BLaER1 treated with 17β-estradiol and CSF1 and Interleukin-3, amounts not matched to agents 10 nM and 100 nM (cell line): ENCODE results near the gene DMD.
"Not testable (repeated sequence)": the region's sequence is repeated elsewhere in the genome, so short reads cannot be mapped to it uniquely, and the experiment has no call there.

Experiments used
- H3K27ac ChIP-seq, 11 experiments: shearing (Covaris generic); formaldehyde crosslinking; 2 replicates each; pipeline ENCODE4 v1.8.1; 2022
- H3K27me3 ChIP-seq, 11 experiments: shearing (Covaris generic); formaldehyde crosslinking; 2 replicates each; pipeline ENCODE4 v1.8.1; 2022
- H3K36me3 ChIP-seq, 11 experiments: shearing (Covaris generic); formaldehyde crosslinking; 2 replicates each; pipeline ENCODE4 v1.8.1; 2022
- H3K4me1 ChIP-seq, 10 experiments: shearing (Covaris generic); formaldehyde crosslinking; 2 replicates each; pipeline ENCODE4 v1.8.1; 2022
- H3K4me2 ChIP-seq, 11 experiments: shearing (Covaris generic); formaldehyde crosslinking; 2 replicates each; pipeline ENCODE4 v1.8.1; 2022
- H3K4me3 ChIP-seq, 10 experiments: shearing (Covaris generic); formaldehyde crosslinking; 2 replicates each; pipeline ENCODE4 v1.8.1; 2022
- H3K9ac ChIP-seq, 11 experiments: shearing (Covaris generic); formaldehyde crosslinking; 2 replicates each; pipeline ENCODE4 v1.8.1; 2022
- H3K9me3 ChIP-seq, 11 experiments: shearing (Covaris generic); formaldehyde crosslinking; replicated peaks in 1 of 11; 2 replicates each; pipeline ENCODE4 v1.8.1; 2022
- H4K20me1 ChIP-seq, 11 experiments: shearing (Covaris generic); formaldehyde crosslinking; 2 replicates each; pipeline ENCODE4 v1.8.1; 2022
- Cebpa-rat ChIP-seq, 11 experiments: shearing (Covaris generic); IDR thresholded peaks; 2 replicates each; pipeline ENCODE4 v1.8.1; 2022

DMD gene

DNA sequence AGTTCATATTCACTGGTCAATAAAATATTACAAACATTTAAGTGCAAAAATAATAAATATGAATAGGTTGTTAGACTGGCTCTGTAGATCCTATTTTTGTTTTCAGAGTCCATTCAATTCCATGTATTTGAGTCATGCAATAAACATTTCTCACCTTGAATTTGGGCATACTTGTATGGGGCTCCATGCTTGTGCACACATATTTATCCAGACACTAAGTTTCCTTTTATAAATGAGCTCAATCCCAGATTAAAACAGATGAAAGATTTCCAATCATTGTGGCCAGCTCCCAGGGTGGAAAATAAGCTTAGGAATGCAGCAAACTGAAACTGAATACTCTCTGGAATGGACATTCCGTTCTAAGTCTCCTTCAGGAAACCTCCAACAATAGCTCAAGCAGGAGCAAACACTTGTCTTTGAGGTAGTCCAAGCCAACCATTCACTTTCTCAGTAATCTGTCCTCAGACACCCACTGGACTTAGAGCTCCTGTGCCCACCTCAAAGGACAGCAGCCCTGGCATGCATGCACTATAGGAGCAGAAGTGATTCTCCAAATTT is 16.4 kb downstream of the DMD start:
- Histone ChIP-seq H3K9ac (no peak overlapping the region), H3K4me3 (no peak overlapping the region), H3K27me3 (peaks cover 61 to 91% (median 85%) of the 10 kb centered on the region in 11 experiments), H3K4me2 (no peak overlapping the region), H3K36me3 (no peaks in the 10 kb centered on the region), H3K27ac (no peak overlapping the region), H3K9me3 (no peaks in the 10 kb centered on the region; a peak in 1 of 22 replicates), H4K20me1 (no peaks in the 10 kb centered on the region; a peak in 1 of 22 replicates), H3K4me1 (no peaks in the 10 kb centered on the region)
- no peak for TF ChIP-seq Cebpa-rat (IDR thresholded peaks at IDR 0.05)

DNA sequence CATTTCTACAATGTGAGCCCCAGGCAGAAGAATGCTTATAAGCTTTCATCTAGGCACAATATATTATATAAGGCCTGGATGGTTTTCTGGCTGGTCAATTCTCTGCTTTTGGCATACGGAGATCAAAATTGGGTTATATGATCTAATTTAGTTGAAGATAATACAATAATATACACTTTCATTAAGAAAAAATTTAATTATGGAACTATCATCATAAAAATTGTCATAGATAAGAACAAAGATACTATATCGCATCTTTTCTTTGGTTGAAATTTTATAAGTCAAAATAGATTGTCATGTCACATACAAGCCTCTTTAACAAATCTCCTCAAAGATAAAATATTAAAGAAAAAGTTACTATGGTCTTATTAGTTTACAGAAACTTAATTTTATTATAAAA is 17.1 kb downstream of the DMD start:
- no peak for TF ChIP-seq Cebpa-rat (IDR thresholded peaks at IDR 0.05)
- no peaks in the 10 kb centered on the region for H3K4me1 ChIP-seq
- H3K27ac ChIP-seq: no peak overlapping the region
- no peak overlapping the region for H3K4me2 ChIP-seq
- no peaks in the 10 kb centered on the region for H3K36me3 ChIP-seq
- no peak overlapping the region for H3K4me3 ChIP-seq
- no peaks in the 10 kb centered on the region; a peak in 1 of 22 replicates for H3K9me3 ChIP-seq
- peaks cover 62 to 92% (median 85%) of the 10 kb centered on the region in 11 experiments for H3K27me3 ChIP-seq
- peaks cover 0 to 3% (median 0%) of the 10 kb centered on the region in 11 experiments; a peak in 1 of 22 replicates for H4K20me1 ChIP-seq
- no peak overlapping the region for H3K9ac ChIP-seq

DNA sequence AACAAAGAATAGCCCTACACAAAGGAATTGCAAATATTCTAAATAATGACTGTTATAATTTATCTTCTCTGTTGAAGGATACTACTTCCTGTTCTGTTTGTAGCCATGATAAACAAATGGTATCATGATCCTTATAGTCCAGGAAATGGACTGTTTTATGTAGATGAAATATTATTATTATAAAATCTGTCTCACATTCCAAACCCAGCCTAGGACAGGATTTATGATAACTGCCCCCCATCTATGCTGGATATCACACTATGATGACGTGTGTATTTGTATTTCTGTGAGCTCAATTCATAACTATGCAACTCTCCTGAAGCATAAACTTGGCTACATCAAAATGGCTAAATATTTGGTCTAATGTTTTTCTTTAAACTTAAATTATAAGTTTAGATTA is 21.3 kb downstream of the DMD start:
- Histone ChIP-seq H3K27me3 (peaks cover 67 to 92% (median 85%) of the 10 kb centered on the region in 11 experiments), H3K36me3 (no peaks in the 10 kb centered on the region), H3K9me3 (no peaks in the 10 kb centered on the region), H3K9ac (no peak overlapping the region), H4K20me1 (peaks cover 0 to 4% (median 0%) of the 10 kb centered on the region in 11 experiments; a peak in 3 of 22 replicates), H3K4me3 (no peak overlapping the region), H3K27ac (no peak overlapping the region), H3K4me1 (no peaks in the 10 kb centered on the region), H3K4me2 (no peak overlapping the region)
- TF ChIP-seq Cebpa-rat (IDR thresholded peaks at IDR 0.05): no peak

DNA sequence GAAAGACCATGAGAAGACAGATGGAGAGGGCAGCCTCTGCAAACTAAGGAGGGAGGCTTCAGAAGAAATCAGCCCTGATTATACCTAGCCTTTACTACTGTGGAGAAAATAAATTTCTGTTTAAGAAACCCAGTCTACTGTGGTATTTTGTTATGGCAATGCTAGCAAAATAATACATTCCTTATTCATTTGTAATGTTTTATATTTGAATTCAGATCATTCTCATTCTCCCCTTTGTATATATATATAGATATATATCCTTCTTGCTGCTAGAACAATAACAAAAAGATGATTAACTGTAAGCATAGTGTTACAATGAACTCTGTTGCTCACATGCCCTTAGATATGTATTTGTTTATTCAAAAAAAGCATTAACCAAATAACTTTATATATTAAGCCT is 22.5 kb downstream of the DMD start:
- Histone ChIP-seq H3K4me3 (no peak overlapping the region), H3K27ac (no peak overlapping the region)

DNA sequence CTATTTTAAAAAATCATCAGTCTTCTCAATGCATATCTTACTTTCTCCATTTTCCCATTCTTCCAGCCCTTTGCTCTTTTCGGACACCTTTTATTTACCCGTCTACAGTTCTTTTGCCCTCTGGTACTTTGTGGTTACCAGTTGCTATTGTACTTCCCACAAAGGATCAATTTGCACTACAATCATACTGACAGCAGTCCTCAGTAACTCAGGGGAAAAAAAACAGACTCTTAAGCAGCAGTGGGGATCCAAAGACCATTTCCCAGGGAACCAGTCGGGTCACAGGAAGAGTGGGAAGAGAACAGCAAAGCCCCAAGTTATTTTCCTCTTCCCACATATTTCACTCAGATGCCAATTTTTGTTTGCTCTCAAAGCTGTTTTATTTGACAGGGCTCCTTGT is 23.1 kb downstream of the DMD start:
- Histone ChIP-seq H3K4me2 (no peak overlapping the region), H3K4me3 (no peak overlapping the region), H3K36me3 (no peaks in the 10 kb centered on the region), H3K4me1 (peaks cover 0 to 9% (median 7%) of the 10 kb centered on the region in 10 experiments; a peak in 11 of 20 replicates), H3K9me3 (no peaks in the 10 kb centered on the region), H3K9ac (no peak overlapping the region), H3K27me3 (peaks cover 72 to 93% (median 90%) of the 10 kb centered on the region in 11 experiments), H3K27ac (no peak overlapping the region), H4K20me1 (peaks cover 0 to 4% (median 0%) of the 10 kb centered on the region in 11 experiments; a peak in 3 of 22 replicates)
- TF ChIP-seq Cebpa-rat (IDR thresholded peaks at IDR 0.05): no peak

More for the DNA sequence above, 22.5 kb downstream of the DMD start:
- Histone ChIP-seq H3K9me3 (no peaks in the 10 kb centered on the region), H4K20me1 (peaks cover 0 to 4% (median 0%) of the 10 kb centered on the region in 11 experiments; a peak in 3 of 22 replicates), H3K27me3 (peaks cover 69 to 92% (median 86%) of the 10 kb centered on the region in 11 experiments), H3K4me2 (no peak overlapping the region), H3K9ac (no peak overlapping the region), H3K4me1 (peaks cover 0 to 3% (median 1%) of the 10 kb centered on the region in 10 experiments; a peak in 6 of 20 replicates), H3K36me3 (no peaks in the 10 kb centered on the region)
- TF ChIP-seq Cebpa-rat (IDR thresholded peaks at IDR 0.05): no peak

DNA sequence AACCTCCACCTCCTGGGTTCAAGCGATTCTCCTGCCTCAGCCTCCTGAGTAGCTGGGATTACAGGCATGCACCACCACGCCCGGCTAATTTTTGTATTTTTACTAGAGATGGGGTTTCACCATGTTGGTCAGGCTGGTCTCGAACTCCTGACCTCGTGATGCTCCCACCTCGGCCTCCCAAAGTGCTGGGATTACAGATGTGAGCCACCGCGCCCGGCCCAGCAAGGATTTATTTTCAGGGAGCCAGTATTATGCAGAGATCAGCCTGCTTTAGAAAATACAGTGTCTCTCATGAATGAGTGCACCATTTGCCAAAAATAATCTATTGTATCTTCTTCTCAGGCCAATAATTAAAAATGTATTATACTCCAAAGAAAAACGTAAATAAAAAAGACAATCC is 26.5 kb downstream of the DMD start:
- Histone ChIP-seq H3K4me1 (peaks cover 0 to 19% (median 10%) of the 10 kb centered on the region in 10 experiments; a peak in 11 of 20 replicates), H3K27me3 (peaks cover 77 to 100% (median 92%) of the 10 kb centered on the region in 11 experiments)
- H4K20me1 ChIP-seq, H3K4me3 ChIP-seq, H3K9ac ChIP-seq, H3K9me3 ChIP-seq, H3K4me2 ChIP-seq, H3K27ac ChIP-seq, H3K36me3 ChIP-seq: not testable (repeated sequence)

DNA sequence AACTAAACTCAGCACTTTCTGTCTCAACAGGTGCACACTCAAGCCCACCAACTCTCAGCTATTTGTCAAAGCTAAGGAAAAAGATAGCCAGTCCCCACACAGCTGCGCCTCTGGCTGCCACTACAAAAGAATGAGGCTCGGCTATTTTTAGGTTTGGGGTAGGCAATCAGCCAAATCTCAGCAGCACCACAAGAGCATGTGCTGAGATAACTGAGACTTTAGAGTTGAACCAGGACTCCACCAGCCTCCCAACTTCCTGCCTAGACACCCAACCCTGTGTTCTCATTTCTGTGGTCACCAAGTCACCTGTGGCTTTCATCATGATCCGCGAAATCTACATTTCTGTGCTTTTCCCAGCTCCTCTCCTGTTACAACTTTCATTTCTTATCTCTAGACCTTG is 28.0 kb downstream of the DMD start:
- no peak for TF ChIP-seq Cebpa-rat (IDR thresholded peaks at IDR 0.05)
- Histone ChIP-seq H3K9ac (no peak overlapping the region), H3K27ac (peak overlapping the region in 1 of 11 experiments; percentile 25; a peak in 1 of 22 replicates), H3K27me3 (peaks cover 67 to 100% (median 90%) of the 10 kb centered on the region in 11 experiments), H3K4me1 (peaks cover 0 to 19% (median 10%) of the 10 kb centered on the region in 10 experiments; a peak in 11 of 20 replicates), H3K36me3 (no peaks in the 10 kb centered on the region), H3K4me3 (no peak overlapping the region), H4K20me1 (no peaks in the 10 kb centered on the region; a peak in 2 of 22 replicates), H3K4me2 (peak overlapping the region in 10 of 11 experiments; percentile 14 to 48 (median 36); a peak in 12 of 22 replicates), H3K9me3 (peaks cover 0 to 9% (median 0%) of the 10 kb centered on the region in 11 experiments; a peak in 1 of 22 replicates)

DNA sequence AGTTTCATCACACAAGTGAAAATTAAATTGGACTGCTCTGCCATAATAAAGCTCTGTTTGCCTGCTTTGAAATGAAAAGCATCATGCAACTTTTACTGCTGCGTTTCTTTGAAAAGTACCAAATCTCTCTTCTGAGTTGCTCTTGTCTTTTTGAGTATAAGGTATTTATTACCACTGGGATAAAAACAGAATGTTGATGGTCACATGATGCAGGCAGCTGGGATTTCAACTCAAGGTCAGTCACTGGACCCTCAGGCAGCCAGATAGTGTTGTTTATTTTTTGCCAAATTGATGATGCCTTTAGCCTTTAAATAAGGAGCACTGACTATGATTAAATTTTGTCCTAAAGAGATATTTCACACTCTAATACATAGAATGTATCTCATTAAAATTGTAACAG is 32.7 kb downstream of the DMD start:
- Histone ChIP-seq H3K27me3 (peaks cover 68 to 100% (median 94%) of the 10 kb centered on the region in 11 experiments), H3K4me3 (no peak overlapping the region), H3K4me2 (no peak overlapping the region), H3K36me3 (no peaks in the 10 kb centered on the region), H3K4me1 (peaks cover 0 to 15% (median 7%) of the 10 kb centered on the region in 10 experiments; a peak in 11 of 20 replicates), H4K20me1 (no peaks in the 10 kb centered on the region), H3K27ac (no peak overlapping the region), H3K9me3 (peaks cover 0 to 9% (median 4%) of the 10 kb centered on the region in 11 experiments; a peak in 4 of 22 replicates), H3K9ac (no peak overlapping the region)
- TF ChIP-seq Cebpa-rat (IDR thresholded peaks at IDR 0.05): no peak

DNA sequence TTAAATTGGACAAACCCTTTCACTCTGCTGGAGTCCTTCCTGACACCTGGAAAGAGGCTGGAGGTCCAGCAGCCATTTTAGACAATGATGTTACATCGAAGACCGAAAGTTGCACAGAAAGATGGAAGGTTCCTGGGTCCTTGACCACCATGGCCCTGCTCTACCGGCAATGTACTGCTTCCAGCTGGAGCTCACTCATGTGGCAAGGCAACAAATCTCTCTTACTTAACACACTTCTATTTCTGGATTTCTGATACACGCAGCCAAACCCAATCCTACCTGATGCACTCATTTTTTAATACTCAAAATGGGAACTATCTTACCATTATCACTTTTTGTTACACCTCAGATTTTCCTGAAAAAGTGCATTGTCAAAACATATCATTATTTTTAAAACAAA is 33.1 kb downstream of the DMD start:
- H3K9ac ChIP-seq: no peak overlapping the region
- H3K4me3 ChIP-seq: no peak overlapping the region
- H4K20me1 ChIP-seq: no peaks in the 10 kb centered on the region
- H3K9me3 ChIP-seq: peaks cover 0 to 9% (median 4%) of the 10 kb centered on the region in 11 experiments; a peak in 4 of 22 replicates
- H3K4me1 ChIP-seq: peaks cover 0 to 10% (median 2%) of the 10 kb centered on the region in 10 experiments; a peak in 10 of 20 replicates
- H3K4me2 ChIP-seq: no peak overlapping the region
- peaks cover 67 to 100% (median 92%) of the 10 kb centered on the region in 11 experiments for H3K27me3 ChIP-seq
- no peaks in the 10 kb centered on the region for H3K36me3 ChIP-seq
- TF ChIP-seq Cebpa-rat (IDR thresholded peaks at IDR 0.05): no peak
- H3K27ac ChIP-seq: no peak overlapping the region
